Dedifferentiated amniotic fluid mesenchymal stem cell (primary cell): Measurements from ENCODE around the gene STIM1.

Experiments
- DNase-seq: peaks from one replicate; pipeline ENCODE4 v3.0.0-alpha.2; 2016; ENCODE audit errors: extremely low spot score

Gene STIM1

GRCh38 chr11:4068962-4069361 lies 213.5 kb downstream of the STIM1 start:
- no peak for DNase-seq

- no peak for DNase-seq
These were observed 215.9 kb downstream of the STIM1 start for GRCh38 chr11:4071325-4071724.

- no peak for DNase-seq
These were observed 216.4 kb downstream of the STIM1 start for GRCh38 chr11:4071914-4072313.

- DNase-seq, result peak; percentile 71
These were observed 217.3 kb downstream of the STIM1 start for GRCh38 chr11:4072668-4073285.

- no peak for DNase-seq
These were observed 218.8 kb downstream of the STIM1 start for GRCh38 chr11:4074266-4074665.

- no peak for DNase-seq
These were observed 221.3 kb downstream of the STIM1 start for GRCh38 chr11:4076774-4077173.

- DNase-seq, result no peak
These were observed 227.7 kb downstream of the STIM1 start for GRCh38 chr11:4083198-4083597.

- DNase-seq, result no peak
These were observed 229.1 kb downstream of the STIM1 start for GRCh38 chr11:4084406-4085125.

GRCh38 chr11:4085575-4085974 lies 230.1 kb downstream of the STIM1 start:
- no peak for DNase-seq

- no peak for DNase-seq
These were observed 231.3 kb downstream of the STIM1 start for GRCh38 chr11:4086575-4087353.

GRCh38 chr11:4087551-4087950 lies 232.1 kb downstream of the STIM1 start:
- no peak for DNase-seq

GRCh38 chr11:4090258-4090657 lies 234.8 kb downstream of the STIM1 start:
- DNase-seq, result no peak

GRCh38 chr11:4092026-4092425 lies 236.6 kb downstream of the STIM1 start:
- DNase-seq, result no peak

GRCh38 chr11:4093519-4094347 lies 238.3 kb downstream of the STIM1 start:
- no peak for DNase-seq

- DNase-seq, result peak; percentile 85
These were observed 239.2 kb downstream of the STIM1 start, which contains the start of gene RRM1 for GRCh38 chr11:4094348-4095291. TSS of gene RRM1 (plus strand) at chr11:4094799. CDS start at chr11:4095013, 214 bp downstream.

- peak; percentile 39 for DNase-seq
These were observed 240.2 kb downstream of the STIM1 start for GRCh38 chr11:4095509-4096230.

- DNase-seq, result no peak
These were observed 242.7 kb downstream of the STIM1 start for GRCh38 chr11:4098026-4098621.

GRCh38 chr11:4102711-4103110 lies 247.2 kb downstream of the STIM1 start:
- no peak for DNase-seq

- DNase-seq, result no peak
These were observed 247.8 kb downstream of the STIM1 start for GRCh38 chr11:4103269-4103668.

- DNase-seq, result no peak
These were observed 250.5 kb downstream of the STIM1 start for GRCh38 chr11:4105916-4106315.
